Measurements from ENCODE around the gene NKD1.
"Not testable (repeated sequence)": the region's sequence is repeated elsewhere in the genome, so short reads cannot be mapped to it uniquely, and the experiment has no call there.

Gene NKD1

DNA sequence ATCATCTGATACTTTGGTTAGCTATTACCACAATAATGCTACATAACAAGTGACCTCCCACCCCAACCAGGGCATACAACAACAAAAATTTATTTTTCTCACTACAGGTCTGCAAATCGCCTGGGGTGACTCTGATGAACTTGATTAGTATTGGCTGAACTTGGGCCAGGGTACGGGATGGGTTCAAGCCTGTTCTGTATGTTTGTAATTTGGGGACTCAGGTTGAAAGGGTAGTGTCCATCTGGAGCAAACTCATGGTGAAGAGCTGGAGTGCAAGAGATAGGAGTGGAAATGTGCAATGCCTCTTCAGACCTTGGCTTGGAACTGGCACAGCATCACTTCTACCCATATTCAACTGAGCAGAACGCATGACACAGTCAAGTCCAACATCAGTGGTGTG is 16.3 kb upstream of the NKD1 start:
- no peak for DNase-seq (ENCODE audit: low read depth)
- no peak overlapping the region for H3K4me3 ChIP-seq (ENCODE audit: low read length)
- TF ChIP-seq, protein P1, sequence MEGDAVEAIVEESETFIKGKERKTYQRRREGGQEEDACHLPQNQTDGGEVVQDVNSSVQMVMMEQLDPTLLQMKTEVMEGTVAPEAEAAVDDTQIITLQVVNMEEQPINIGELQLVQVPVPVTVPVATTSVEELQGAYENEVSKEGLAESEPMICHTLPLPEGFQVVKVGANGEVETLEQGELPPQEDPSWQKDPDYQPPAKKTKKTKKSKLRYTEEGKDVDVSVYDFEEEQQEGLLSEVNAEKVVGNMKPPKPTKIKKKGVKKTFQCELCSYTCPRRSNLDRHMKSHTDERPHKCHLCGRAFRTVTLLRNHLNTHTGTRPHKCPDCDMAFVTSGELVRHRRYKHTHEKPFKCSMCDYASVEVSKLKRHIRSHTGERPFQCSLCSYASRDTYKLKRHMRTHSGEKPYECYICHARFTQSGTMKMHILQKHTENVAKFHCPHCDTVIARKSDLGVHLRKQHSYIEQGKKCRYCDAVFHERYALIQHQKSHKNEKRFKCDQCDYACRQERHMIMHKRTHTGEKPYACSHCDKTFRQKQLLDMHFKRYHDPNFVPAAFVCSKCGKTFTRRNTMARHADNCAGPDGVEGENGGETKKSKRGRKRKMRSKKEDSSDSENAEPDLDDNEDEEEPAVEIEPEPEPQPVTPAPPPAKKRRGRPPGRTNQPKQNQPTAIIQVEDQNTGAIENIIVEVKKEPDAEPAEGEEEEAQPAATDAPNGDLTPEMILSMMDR (IDR thresholded peaks at IDR 0.05; ENCODE audit: insufficient read depth, low read depth, low read length, missing control alignments): no peak

DNA sequence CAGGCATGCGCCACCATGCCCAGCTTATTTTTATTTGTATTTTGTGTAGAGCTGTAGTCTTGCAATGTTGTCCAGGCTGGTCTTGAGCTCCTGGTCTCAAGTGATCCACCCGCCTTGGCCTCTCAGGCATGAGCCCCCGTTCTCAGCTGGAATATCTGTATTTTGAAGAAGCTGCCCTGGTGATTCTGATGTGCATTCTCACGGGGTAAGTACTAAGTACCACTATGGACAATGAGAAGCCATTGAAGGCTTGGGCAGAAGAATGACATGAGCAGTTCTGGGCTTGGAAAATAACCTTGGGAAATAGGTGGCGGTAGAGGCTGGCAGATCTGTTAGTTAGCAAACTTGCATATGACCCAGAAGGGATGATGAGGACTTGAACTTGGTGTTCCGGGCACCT is 15.6 kb upstream of the NKD1 start:
- DNase-seq (ENCODE audit: low read depth): no peak
- TF ChIP-seq, protein P1 (IDR thresholded peaks at IDR 0.05; ENCODE audit: insufficient read depth, low read depth, low read length, missing control alignments): no peak
- H3K4me3 ChIP-seq (ENCODE audit: low read length): no peak overlapping the region

DNA sequence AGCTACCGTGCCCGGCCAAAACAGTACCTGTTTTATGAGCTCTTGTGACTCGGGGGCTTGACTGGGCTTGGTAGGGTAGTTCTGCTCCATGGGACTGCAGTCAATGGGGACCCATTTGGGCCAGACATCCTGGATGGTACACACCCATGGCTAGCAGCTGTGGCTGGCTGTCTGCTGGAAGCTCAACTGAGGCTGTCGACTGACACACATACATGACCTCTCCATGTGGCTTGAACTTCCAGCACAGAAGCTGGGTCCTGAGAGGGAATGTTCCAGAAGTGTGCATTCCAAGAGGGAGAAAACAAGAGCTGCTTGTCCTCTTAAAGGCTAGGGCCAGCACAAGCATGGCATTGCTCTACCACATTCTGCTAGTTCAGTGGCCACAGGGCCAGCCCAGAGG is 14.9 kb upstream of the NKD1 start:
- no peak for DNase-seq (ENCODE audit: low read depth)
- TF ChIP-seq, protein P1 (IDR thresholded peaks at IDR 0.05; ENCODE audit: insufficient read depth, low read depth, low read length, missing control alignments): no peak
- H3K4me3 ChIP-seq (ENCODE audit: low read length): no peak overlapping the region

DNA sequence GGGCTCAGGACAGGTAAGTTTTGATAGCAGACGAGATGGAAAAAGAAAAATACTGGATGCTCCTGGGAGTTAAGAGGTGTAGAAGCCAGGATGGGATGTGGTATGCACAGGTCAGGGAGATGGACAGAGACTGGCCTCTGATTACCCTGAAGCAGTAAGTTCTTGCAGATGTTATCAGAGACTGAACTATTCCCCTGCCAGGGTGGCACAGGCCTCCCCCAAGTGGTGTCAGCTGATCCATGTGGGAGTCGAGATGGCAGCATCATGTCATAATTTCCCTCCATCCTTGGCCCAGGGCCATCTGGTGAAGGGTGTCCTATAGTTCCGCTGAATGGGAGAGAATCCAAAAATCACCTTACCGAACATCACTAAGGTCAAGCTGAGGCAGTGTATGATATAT is 14.1 kb upstream of the NKD1 start:
- H3K4me3 ChIP-seq (ENCODE audit: low read length): no peak overlapping the region
- no peak for DNase-seq (ENCODE audit: low read depth)
- TF ChIP-seq, protein P1 (IDR thresholded peaks at IDR 0.05; ENCODE audit: insufficient read depth, low read depth, low read length, missing control alignments): no peak

DNA sequence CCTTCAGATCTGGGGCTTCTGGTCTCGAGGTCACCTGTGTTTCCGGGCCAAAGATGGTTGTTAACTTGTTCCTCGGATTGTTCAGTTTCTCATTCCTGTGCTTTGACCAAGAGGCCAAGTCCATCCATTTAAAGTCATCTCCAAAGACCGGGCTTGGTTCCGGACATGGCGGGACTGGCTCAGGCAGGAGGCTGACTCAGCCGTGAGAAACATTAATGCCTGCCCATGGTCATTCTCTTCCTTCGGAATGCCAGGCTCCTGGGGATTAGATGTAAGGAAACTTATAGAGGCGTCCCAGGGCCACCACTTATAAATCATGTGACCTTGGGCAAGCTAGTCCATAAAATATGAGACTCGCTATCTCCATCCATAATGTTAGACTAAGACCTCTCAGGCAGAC is 13.6 kb upstream of the NKD1 start:
- TF ChIP-seq, protein P1 (IDR thresholded peaks at IDR 0.05; ENCODE audit: insufficient read depth, low read depth, low read length, missing control alignments): no peak
- DNase-seq (ENCODE audit: low read depth): no peak
- no peak overlapping the region for H3K4me3 ChIP-seq (ENCODE audit: low read length)

DNA sequence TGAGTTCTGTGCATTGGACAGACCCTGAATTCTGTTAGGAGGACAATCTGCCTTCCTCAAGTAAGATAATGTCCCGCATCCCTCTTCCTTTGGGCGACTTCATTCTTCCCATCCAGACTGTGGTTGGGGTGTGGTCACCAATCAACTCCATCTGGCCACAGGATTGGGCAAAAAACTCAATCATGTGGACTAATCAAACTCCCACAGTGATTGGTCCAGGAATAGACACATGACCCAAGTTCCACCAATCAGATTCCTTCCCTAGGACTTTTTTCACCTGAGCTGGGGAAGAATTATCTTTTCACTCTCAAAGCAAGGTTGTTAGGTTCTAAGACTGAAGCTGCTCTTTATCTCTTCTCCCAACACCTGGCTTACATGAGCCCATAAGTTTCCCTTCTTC is 13.2 kb upstream of the NKD1 start:
- TF ChIP-seq, protein P1 (IDR thresholded peaks at IDR 0.05; ENCODE audit: insufficient read depth, low read depth, low read length, missing control alignments): no peak
- no peak overlapping the region for H3K4me3 ChIP-seq (ENCODE audit: low read length)

DNA sequence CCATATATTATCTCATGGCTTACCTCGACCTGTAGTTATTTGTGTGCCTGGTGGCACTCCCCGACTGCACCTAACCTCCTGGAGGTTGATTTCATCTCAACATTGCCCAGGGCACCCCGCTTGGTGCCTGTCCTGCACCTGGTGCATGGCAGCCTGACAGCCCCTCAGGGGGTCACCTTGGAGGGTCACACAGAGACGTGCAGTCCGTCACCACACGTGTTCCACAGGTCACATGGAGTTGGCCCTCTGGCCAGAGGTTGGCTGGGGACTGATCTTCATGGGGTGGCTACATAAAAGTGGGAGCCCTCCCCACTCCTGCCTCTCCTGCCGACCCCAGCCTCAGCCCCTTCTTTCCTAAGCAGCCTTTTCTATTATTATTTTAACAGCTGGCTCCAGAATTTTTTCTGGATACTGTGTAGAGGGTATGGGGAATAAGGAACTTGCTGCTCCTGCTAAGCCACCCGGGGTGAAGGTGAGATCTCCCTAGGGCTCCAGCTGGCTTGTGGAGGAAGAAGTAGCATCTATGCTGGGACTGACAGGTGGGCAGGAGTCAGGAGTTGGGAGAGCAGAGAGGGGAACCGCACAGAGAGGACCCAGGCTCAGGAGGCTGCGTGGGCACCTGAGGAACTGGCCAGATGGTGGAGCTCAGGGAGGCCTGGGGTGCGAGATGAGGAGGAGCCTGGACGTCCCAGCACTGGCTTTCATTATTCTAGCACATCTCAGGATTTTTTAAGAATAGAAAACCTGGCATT is 12.5 kb upstream of the NKD1 start:
- TF ChIP-seq, protein P1 (IDR thresholded peaks at IDR 0.05; ENCODE audit: insufficient read depth, low read depth, low read length, missing control alignments): no peak
- H3K4me3 ChIP-seq (ENCODE audit: low read length): no peak overlapping the region
- no peak for DNase-seq (ENCODE audit: low read depth)

More for the DNA sequence above, 13.2 kb upstream of the NKD1 start:
- DNase-seq (ENCODE audit: low read depth): no peak

DNA sequence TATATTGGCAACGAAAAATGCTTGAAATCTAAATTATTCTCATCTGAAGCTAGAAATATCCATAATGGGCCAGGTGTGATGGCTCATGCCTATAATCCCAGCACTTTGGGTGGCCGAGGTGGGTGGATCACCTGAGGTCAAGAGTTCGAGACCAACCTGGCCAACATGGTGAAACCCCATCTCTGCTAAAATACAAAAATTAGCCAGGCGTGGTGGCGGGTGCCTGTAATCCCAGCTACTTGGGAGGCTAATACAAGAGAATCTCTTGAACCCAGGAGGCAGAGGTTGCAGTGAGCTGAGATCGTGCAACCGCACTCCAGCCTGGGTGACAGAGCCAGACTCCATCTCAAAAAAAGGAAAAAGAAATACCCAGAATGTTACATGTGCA is 11.9 kb upstream of the NKD1 start:
- not testable (repeated sequence) for H3K4me3 ChIP-seq (ENCODE audit: low read length); DNase-seq (ENCODE audit: low read depth)

All from epithelial cell of esophagus (primary cell).